Endothelial cell of umbilical vein (primary cell): ENCODE results near the gene RPP25L. TPM values are rescaled to one million over a fixed set of nuclear protein-coding genes. Genes with fewer than 3 reads are reported as not detected.

Source experiments
- BruUV-seq: library from RNA; stranded (reverse); fragments of 400-500 nt; replicated peaks from 2 replicates; lab custom pipeline; 2021; lab: Mats Ljungman, UMichigan
- CTCF ChIA-PET: fragments of 300-600, 350-600 bp; sonication (Branson Sonifier 250); formaldehyde crosslinking; loops from one replicate; lab custom pipeline; 2021; ENCODE audit warnings: antibody characterized with exemption, inconsistent platforms; lab: Charles Lee
- POLR2A ChIA-PET: fragments of 300-600, 350-600 bp; sonication (Branson Sonifier 250); formaldehyde crosslinking; loops from one replicate; lab custom pipeline; 2021; ENCODE audit warnings: antibody characterized with exemption, inconsistent platforms; lab: Charles Lee
- DNase-seq: peaks from one replicate; pipeline ENCODE4 v3.0.0-alpha.2; 2011; ENCODE audit warnings: low read depth, low spot score
- FAIRE-seq: peaks from 2 replicates; lab custom pipeline; 2011; peaks lifted over from hg19 to GRCh38; lab: Jason Lieb, UNC
- H2AFZ ChIP-seq: 2 replicates; pipeline ENCODE4 v1.6.0; 2012; ENCODE audit warnings: low read depth, low read length, control low read depth, inconsistent platforms
- H3K27ac ChIP-seq: 2 replicates; pipeline ENCODE4 v1.5.1; 2011; ENCODE audit warnings: low read depth, mild to moderate bottlenecking, control low read depth, low read length, moderate library complexity; ENCODE audit not compliant: insufficient read depth
- H3K27me3 ChIP-seq, 2 experiments: 2 replicates each; pipeline versions ENCODE4 v1.6.0 to v1.6.1; 2011; ENCODE audit warnings: low read length in 2 of 2, mixed read lengths in 1 of 2; ENCODE audit not compliant: control insufficient read depth in 2 of 2, insufficient read depth in 2 of 2
- H3K36me3 ChIP-seq, 2 experiments: 2 replicates in 1 of 2; 3 replicates in 1 of 2; pipeline ENCODE4 v1.5.1; 2011; ENCODE audit warnings: low read length in 2 of 2, mild to moderate bottlenecking in 1 of 2, moderate library complexity in 1 of 2; ENCODE audit not compliant: control insufficient read depth in 2 of 2, insufficient read depth in 2 of 2; ENCODE audit errors: extremely low read depth in 1 of 2
- H3K4me1 ChIP-seq: 3 replicates; pipeline ENCODE4 v1.5.1; 2011; ENCODE audit warnings: mild to moderate bottlenecking, low read length; ENCODE audit not compliant: control insufficient read depth, insufficient read depth; ENCODE audit errors: extremely low read depth
- H3K4me2 ChIP-seq: 2 replicates; pipeline ENCODE4 v1.6.1; 2011; ENCODE audit warnings: low read length, control low read depth, mixed read lengths; ENCODE audit not compliant: insufficient read depth
- H3K4me3 ChIP-seq, 3 experiments: fragments of 200-600 bp in 1 of 3; sonication (generic), shearing (Covaris generic) in 1 of 3; replicated peaks in 1 of 3; 2 replicates each; pipeline ENCODE4 v1.5.1; 2011 to 2016; ENCODE audit warnings: control low read depth in 3 of 3, low read length in 3 of 3, mild to moderate bottlenecking in 2 of 3, inconsistent platforms in 1 of 3, low read depth in 1 of 3, moderate library complexity in 1 of 3; ENCODE audit not compliant: insufficient read depth in 1 of 3
- H3K79me2 ChIP-seq: 2 replicates; pipeline ENCODE4 v1.6.0; 2012; ENCODE audit warnings: low read length, inconsistent platforms; ENCODE audit not compliant: control insufficient read depth, insufficient read depth
- H3K9ac ChIP-seq: replicated peaks from 2 replicates; pipeline ENCODE3; 2011; ENCODE audit warnings: low read length, control low read depth; ENCODE audit not compliant: insufficient read depth; ENCODE audit errors: extremely low read depth
- H3K9me1 ChIP-seq: replicated peaks from 3 replicates; pipeline ENCODE4 v1.6.0; 2011; ENCODE audit warnings: mild to moderate bottlenecking, low read length; ENCODE audit not compliant: control insufficient read depth, insufficient read depth; ENCODE audit errors: extremely low read depth
- H3K9me3 ChIP-seq: replicated peaks from 2 replicates; pipeline ENCODE4 v1.5.1; 2012; ENCODE audit warnings: low read length, inconsistent platforms; ENCODE audit not compliant: control insufficient read depth, insufficient read depth
- H4K20me1 ChIP-seq: replicated peaks from 2 replicates; pipeline ENCODE3; 2011; ENCODE audit warnings: mild to moderate bottlenecking, low read length; ENCODE audit not compliant: control insufficient read depth, insufficient read depth; ENCODE audit errors: extremely low read depth
- CTCF ChIP-seq, 2 donors: IDR thresholded peaks; 1 replicate in 1 of 2; 2 replicates in 1 of 2; pipeline ENCODE4 v1.5.1; 2011; ENCODE audit warnings: low read length in 2 of 2, mild to moderate bottlenecking in 2 of 2, moderate library complexity in 2 of 2, control low read depth in 1 of 2, inconsistent platforms in 1 of 2, low read depth in 1 of 2; ENCODE audit not compliant: insufficient read depth in 1 of 2; ENCODE audit errors: extremely low read depth in 1 of 2
- EZH2 ChIP-seq: IDR thresholded peaks from 2 replicates; pipeline ENCODE4 v1.6.1; 2012; ENCODE audit warnings: borderline replicate concordance, low read depth, mild to moderate bottlenecking, moderate library complexity, low read length, inconsistent platforms; ENCODE audit not compliant: severe bottlenecking
- FOS ChIP-seq: IDR thresholded peaks from 2 replicates; pipeline ENCODE4 v1.6.1; 2011; ENCODE audit warnings: mild to moderate bottlenecking, low read length, moderate library complexity, borderline replicate concordance; ENCODE audit not compliant: insufficient read depth
- GATA2 ChIP-seq: IDR thresholded peaks from 2 replicates; pipeline ENCODE4 v1.7.0; 2011; ENCODE audit warnings: low read depth, mild to moderate bottlenecking, moderate library complexity, mixed read lengths, low read length; ENCODE audit not compliant: insufficient read length, insufficient read depth
- JUN ChIP-seq: IDR thresholded peaks from 2 replicates; pipeline ENCODE4 v1.6.1; 2011; ENCODE audit warnings: borderline replicate concordance, low read depth; ENCODE audit not compliant: insufficient read length, insufficient read depth
- MAX ChIP-seq: IDR thresholded peaks from 2 replicates; pipeline ENCODE4 v1.6.1; 2011; ENCODE audit not compliant: insufficient read depth, insufficient read length
- MYC ChIP-seq: IDR thresholded peaks from one replicate; pipeline ENCODE4 v1.6.1; 2011; ENCODE audit warnings: mild to moderate bottlenecking, low read depth, low read length
- POLR2A ChIP-seq: IDR thresholded peaks from 2 replicates; pipeline ENCODE4 v1.6.1; 2012; ENCODE audit warnings: low read depth, mild to moderate bottlenecking, control low read depth, low read length
- POLR2AphosphoS5 ChIP-seq: IDR thresholded peaks from 2 replicates; pipeline ENCODE4 v1.6.1; 2012; ENCODE audit warnings: low read depth, mild to moderate bottlenecking, control low read depth, low read length, moderate library complexity; ENCODE audit not compliant: insufficient read depth
- dilution Hi-C: fragments of 300-500 bp; cut with MboI; formaldehyde crosslinking; loops from one replicate; pipeline ENCODE4 v1.15.0; 2019; ENCODE audit warnings: low sequenced_read_pairs; ENCODE audit not compliant: extremely low pct_ligation_motif_present
- intact Hi-C: fragments of 100-400 bp; cut with micrococcal nuclease; formaldehyde crosslinking; loops from one replicate; pipeline ENCODE4 v1.10.0; 2022
- polyA plus RNA-seq, 4 experiments: library from polyadenylated mRNA; depleted of rRNA in 3 of 4; stranded (reverse) in 3 of 4; unstranded in 1 of 4; fragments of >200 nt; gene quantifications; 2 replicates each; pipeline versions ENCODE4 v1.2.1 to v1.2.3, GENCODE V29; 2011 to 2012; ENCODE audit warnings: missing spikeins in 1 of 4
- total RNA-seq: library from RNA; stranded (reverse); gene quantifications from 2 replicates; pipeline ENCODE4 v1.2.3, GENCODE V29; 2021

RPP25L gene
- total and polyA plus RNA-seq, 2 donors (not counting 3 experiments of a cell fraction or from before 2014, with no cell fraction given), result 15.7 to 41.0 TPM

GRCh38 chr9:34647084-34647403 lies 35.1 kb upstream of the RPP25L start:
- peak overlapping the region; percentile 53 to 78 (median 75) for H3K4me3 ChIP-seq
- H3K36me3 ChIP-seq, result peaks cover 0 to 14% of the 10 kb centered on the region in 2 experiments
- no peak for TF ChIP-seq POLR2A
- no peak for TF ChIP-seq JUN
- no peak for TF ChIP-seq CTCF (IDR thresholded peaks at IDR 0.05; ENCODE audit: extremely low read depth in 1 of 2, insufficient read depth in 1 of 2, low read depth in 1 of 2, low read length in 2 of 2)
- TF ChIP-seq MAX, result no peak
- no peak for TF ChIP-seq MYC
- TF ChIP-seq GATA2, result no peak
- TF ChIP-seq POLR2AphosphoS5, result no peak
- no peak for TF ChIP-seq FOS
- TF ChIP-seq EZH2, result no peak
- H4K20me1 ChIP-seq, result no peaks in the 10 kb centered on the region
- intact Hi-C loops, result no loop called here
- H3K4me2 ChIP-seq, result peak overlapping the region; percentile 82
- FAIRE-seq (no peak), DNase-seq (no peak)
- BruUV-seq, result no TSS peak
- no peaks in the 10 kb centered on the region for H3K27me3 ChIP-seq
- dilution Hi-C loops, result no loop called here
- peak overlapping the region; percentile 68 for H3K9ac ChIP-seq
- ChIA-PET CTCF (interaction anchor here (0.7 to 2.2 kb wide), 10 partner anchors 9 to 55 kb away, joined by 3 to 21 read pairs (median 6); partner anchors contain the start of gene SIGMAR1), POLR2A (interaction anchor here (1.5 to 1.9 kb wide), 2 partner anchors 10 to 18 kb away, joined by 7 read pairs; partner anchors contain the start of gene SIGMAR1)
- peak overlapping the region; percentile 41 for H3K27ac ChIP-seq
- H2AFZ ChIP-seq, result peak overlapping the region; percentile 98
- H3K9me3 ChIP-seq, result no peaks in the 10 kb centered on the region
- peaks cover 6% of the 10 kb centered on the region for H3K79me2 ChIP-seq
- H3K4me1 ChIP-seq, result peaks cover 22% of the 10 kb centered on the region
- no peaks in the 10 kb centered on the region for H3K9me1 ChIP-seq
